Activated CD8-positive, alpha-beta memory T cell treated with anti-CD3 and anti-CD28 coated beads for 36 hours (primary cell): ENCODE results near the gene FAM13A. TPM values are rescaled to one million over a fixed set of nuclear protein-coding genes. Genes with fewer than 3 reads are reported as not detected.

Experiments
- CTCF ChIA-PET: fragments of 350-600 bp; sonication (Branson Sonifier 250); formaldehyde crosslinking; loops from one replicate; lab custom pipeline; 2021; ENCODE audit warnings: antibody characterized with exemption; lab: Charles Lee
- POLR2A ChIA-PET: fragments of 350-600 bp; sonication (Branson Sonifier 250); formaldehyde crosslinking; loops from one replicate; lab custom pipeline; 2021; ENCODE audit warnings: antibody characterized with exemption; lab: Charles Lee
- total RNA-seq, 2 experiments: library from RNA; stranded (reverse); gene quantifications; one replicate each; pipeline ENCODE4 v1.2.3, GENCODE V29; 2021

Gene FAM13A
- total RNA-seq, 2 experiments from 2014 or later: 1.4 to 2.6 TPM

DNA sequence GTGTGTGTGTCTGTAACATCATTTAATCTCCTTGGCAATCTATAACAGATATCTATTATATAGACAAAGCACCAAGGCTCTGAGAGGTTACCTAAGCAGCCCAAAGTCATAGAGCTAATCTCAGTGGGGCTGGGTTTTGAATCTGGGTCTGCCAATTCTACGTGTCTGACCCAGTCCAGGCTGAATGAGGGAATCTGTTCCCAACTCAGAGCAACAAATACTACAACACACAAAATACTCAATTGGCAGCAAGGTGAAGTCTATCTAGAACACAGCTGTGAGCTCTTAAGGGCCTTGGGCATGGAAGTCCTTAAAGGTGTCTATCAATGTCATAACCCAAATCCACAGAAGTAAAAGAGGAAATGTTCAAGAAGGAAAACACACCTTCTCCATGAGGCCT lies 311.8 kb downstream of the FAM13A start:
- ChIA-PET CTCF (no interaction called here), POLR2A (no interaction called here)

DNA sequence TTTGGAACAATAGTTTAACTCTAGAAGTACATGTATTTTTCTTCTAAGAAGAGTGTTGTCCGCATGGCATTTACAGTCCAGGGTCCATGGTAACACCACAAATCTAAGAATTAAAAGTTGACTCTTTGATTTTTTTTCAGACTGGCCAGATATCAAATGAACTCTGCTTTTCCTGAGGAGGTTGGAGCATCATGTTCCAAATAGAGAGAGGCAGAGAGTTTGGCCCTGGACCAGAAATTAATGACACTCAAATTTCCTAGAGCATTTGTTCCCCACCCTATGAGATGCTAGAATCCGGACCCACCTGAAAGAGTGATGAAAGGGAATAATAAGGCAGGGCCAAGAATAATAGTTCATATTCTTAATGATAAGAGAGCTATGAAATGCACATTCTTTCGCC lies 312.4 kb downstream of the FAM13A start:
- ChIA-PET POLR2A (no interaction called here), CTCF (no interaction called here)

GRCh38 chr4:88743696-88744095 lies 313.3 kb downstream of the FAM13A start:
- POLR2A ChIA-PET: no interaction called here
- CTCF ChIA-PET: no interaction called here

DNA sequence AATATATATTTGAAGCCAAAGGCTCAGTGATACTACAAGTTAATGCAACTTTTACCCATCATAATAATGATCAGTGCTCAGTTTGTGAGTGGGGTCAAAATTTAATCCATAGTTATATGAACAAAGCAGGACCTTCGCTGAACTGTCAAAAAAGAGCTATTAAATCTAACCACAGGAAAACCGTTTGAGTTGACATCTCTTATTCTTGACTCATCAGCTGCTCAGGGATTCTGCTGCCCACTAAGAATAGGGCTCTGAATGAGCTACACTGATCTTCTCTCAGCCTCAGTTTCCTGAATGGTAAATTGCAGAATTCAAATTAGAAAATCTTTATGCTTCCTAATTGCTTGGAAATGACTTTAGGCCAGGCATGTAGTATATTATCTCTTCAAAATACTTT lies 314.4 kb downstream of the FAM13A start:
- POLR2A ChIA-PET: no interaction called here
- CTCF ChIA-PET: no interaction called here

DNA sequence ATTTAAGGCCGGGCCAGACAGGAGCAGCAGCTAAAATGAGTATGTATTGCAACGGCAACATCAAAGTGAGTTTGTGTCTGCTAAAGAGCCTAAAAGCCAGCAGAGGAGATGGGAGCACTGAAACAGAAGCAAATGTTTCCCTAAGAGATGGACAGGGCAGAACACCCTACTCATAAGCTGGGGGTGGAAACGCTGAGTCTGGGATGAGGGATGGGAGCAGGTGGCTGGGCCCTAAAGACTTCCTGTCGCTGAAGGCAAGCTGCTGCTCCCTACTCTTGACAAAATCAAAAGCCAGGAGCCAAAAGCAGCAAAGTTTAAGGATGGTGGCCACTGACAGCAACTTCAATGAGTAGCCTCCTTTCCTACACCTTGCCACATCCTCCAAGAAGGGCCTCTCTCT lies 318.8 kb downstream of the FAM13A start:
- ChIA-PET CTCF (no interaction called here), POLR2A (no interaction called here)

DNA sequence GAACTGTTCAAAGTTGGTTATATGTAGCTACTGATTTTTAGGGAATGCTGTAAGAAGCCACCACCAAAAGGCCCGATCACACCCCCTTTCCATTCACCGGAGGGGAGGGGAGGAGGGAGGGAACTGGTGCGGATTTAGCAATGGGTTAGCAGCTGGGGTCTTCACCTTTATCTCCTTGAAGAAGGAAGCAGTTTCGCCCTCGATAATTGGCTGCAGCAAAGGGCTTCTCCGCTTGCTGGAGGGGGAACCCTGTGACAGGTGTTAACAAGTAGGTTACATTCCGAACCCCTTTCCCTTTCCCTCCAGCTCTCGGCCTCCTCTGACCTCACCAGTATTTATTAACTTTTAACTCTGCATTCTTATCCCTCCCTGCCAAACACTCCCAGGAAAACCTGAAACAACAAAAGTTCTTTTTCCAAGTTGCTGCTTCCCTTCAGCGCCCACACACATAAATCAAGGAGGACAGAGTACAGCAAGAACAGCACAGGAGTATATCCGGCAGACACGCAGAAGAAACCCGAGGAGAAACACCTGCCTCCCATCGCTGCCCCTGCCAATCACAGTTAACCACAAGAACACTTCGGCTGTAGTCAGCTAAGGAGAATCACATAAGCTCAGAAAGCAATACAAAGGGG lies 319.6 kb downstream of the FAM13A start:
- POLR2A ChIA-PET: no interaction called here

DNA sequence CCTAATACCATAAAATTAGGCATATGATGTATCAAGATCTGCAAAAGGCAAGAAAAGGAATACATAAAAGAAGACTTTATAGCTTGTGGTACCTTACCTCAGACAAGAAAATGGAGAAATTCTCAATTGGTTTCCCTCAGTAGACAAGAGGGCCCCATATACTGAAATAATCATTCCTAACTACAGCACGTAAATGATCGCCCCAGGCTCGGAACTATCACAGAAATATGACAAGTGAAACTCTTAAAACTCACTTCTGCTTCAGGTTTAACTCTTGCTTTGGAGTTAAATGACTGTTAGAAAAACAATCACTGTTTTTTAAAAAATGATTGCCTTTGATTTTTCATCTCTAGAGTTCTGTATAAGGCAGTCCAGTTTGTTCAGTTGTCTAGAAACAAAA lies 320.7 kb downstream of the FAM13A start:
- POLR2A ChIA-PET: no interaction called here
- CTCF ChIA-PET: interaction anchor here (1.3 kb wide), 1 partner anchor 287 kb away, joined by 3 read pairs; no protein-coding TSS in a partner anchor

More for the DNA sequence above, 319.6 kb downstream of the FAM13A start:
- CTCF ChIA-PET: no interaction called here

DNA sequence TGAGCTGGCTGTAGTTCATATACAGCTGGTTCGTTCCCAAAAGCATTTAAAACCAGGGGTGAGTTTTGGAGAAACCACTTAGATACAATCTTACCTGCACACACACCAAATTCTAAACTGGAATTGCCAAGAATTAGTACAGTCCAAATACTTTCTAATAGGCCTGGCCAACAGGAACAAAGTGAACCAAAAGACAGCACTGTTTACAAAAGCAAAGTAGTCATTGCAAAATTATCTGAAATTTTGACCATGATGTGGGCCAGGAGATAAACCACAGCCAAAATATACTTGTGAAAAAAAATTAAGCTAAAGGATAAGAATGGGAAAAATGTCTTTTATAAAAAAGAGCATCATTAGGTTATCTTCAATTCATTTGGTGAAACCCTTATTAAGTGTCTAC lies 321.4 kb downstream of the FAM13A start:
- ChIA-PET POLR2A (no interaction called here), CTCF (interaction anchor here (1.3 kb wide), 1 partner anchor 288 kb away, joined by 3 read pairs; no protein-coding TSS in a partner anchor)

DNA sequence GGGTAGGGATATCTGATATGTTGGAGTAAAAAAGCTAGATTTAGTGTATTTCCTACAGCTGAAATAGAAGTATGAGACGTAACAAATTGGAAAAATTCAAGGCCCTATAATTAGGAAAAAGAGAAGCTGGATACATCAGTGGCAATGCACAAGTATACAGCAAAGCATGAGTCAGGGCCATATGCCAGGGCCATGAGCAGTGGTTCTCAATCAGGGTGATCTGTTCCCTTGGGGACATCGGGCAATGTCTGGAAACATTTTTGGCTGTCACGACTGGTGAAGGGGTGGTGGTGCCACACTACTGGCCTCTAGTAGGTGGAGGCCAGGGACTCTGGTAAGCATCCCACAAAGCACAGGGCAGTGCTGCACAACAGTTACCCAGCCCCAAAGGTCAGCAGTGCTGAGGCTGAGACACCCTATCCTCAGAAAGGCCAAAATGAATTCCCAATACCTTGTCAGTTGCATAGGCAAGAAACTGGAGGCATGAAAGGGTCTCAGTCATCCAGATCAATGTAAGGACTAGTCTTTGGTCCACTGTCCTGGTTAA lies 322.5 kb downstream of the FAM13A start:
- POLR2A ChIA-PET: no interaction called here
- CTCF ChIA-PET: no interaction called here

DNA sequence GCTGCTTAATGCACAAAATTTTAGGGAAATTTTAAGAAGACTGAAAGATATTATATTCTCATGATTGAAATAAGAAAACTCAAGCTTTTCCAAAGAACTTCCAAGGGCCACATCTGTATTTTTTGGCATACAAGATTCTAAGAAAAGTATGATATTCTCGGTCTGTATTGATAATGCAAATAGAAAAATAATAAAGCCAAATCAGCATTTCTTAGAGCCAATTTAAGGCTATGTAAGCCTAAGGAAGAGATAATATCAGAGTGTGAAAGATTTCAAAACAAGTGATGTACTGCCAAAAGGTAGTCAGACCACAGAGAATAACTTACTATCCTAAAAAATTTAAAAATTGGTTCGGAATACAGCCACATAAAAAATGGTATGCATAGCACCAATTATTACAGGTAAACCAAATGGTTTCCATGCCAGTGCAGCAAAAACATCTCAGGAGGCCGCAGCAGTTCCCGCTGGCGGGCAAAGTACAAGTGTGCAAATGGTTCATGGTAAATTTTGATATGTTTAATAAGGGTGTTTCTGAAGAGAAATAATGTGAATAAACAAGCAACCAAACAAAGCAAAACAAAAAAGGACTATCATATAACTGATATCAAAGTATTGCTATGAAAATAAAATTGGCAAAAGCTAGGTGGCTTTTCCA lies 324.1 kb downstream of the FAM13A start:
- CTCF ChIA-PET: no interaction called here
- POLR2A ChIA-PET: no interaction called here

- POLR2A ChIA-PET: no interaction called here
- CTCF ChIA-PET: no interaction called here
Observed at GRCh38 chr4:88731381-88731780, 325.6 kb downstream of the FAM13A start.

- ChIA-PET POLR2A (no interaction called here), CTCF (no interaction called here)
Observed at GRCh38 chr4:88730811-88731210, 326.2 kb downstream of the FAM13A start.

GRCh38 chr4:88729146-88729760 lies 327.7 kb downstream of the FAM13A start:
- ChIA-PET CTCF (no interaction called here), POLR2A (interaction anchor here (0.7 kb wide), 1 partner anchor 8 kb away, joined by 5 read pairs; no protein-coding TSS in a partner anchor)

GRCh38 chr4:88728146-88728545 lies 328.8 kb downstream of the FAM13A start:
- POLR2A ChIA-PET: no interaction called here
- CTCF ChIA-PET: no interaction called here

GRCh38 chr4:88725986-88726385 lies 331.0 kb downstream of the FAM13A start:
- ChIA-PET POLR2A (no interaction called here), CTCF (no interaction called here)

GRCh38 chr4:88725143-88725542 lies 331.8 kb downstream of the FAM13A start:
- ChIA-PET CTCF (no interaction called here), POLR2A (no interaction called here)

- ChIA-PET CTCF (no interaction called here), POLR2A (no interaction called here)
Observed at GRCh38 chr4:88724406-88724805, 332.6 kb downstream of the FAM13A start.

DNA sequence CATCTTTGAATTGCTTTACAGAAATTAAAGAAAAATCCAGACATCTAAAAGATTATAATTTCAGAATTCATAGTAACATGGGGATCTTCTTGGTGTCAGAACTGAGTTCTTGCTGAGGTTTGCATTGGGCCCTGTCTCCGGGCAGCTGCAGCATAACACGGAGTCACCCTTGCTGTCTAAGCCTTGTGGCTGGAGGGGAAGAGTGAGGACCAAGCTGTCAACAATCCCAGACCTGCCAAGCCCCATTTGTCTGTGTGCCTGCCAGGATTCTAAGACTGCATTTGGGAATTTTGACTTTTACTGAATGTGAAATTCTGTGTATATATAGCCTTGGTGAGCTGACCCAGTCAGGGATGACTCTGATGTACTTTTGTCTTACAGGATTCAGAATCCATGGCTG lies 334.2 kb downstream of the FAM13A start:
- ChIA-PET POLR2A (no interaction called here), CTCF (no interaction called here)

DNA sequence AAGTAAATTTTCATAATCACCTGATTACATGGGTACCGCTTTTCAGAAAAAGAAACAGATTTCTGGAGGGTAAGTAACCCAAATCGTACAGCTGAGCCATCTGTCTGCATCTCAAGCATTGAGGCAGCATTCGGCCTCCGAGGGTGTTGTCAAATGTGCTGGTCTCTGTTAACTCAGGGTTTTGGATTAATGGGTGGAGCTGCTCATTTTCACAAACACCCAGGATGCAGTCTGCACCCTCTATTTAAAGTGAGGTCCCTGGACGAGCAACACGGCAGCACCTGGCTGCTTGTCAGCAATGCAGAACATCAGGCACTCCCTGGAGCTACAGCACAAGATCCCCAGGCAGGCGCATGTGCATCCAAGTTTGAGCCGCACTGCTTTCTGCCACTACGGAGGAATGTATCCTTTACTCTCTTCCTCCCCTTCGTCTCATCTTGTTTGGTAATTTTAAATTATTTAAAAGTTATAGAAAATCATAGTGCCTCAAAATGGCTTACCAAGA lies 334.7 kb downstream of the FAM13A start:
- ChIA-PET POLR2A (no interaction called here), CTCF (no interaction called here)
